ENCODE data around the gene NRXN2.

The NRXN2 gene

GRCh38 chr11:64694821-64695365, 28.1 kb downstream of the NRXN2 start:
- Histone ChIP-seq H3K27ac (ENCODE audit: low read length) (no peak overlapping the region), H3K9ac (ENCODE audit: low read length in 2 of 2) (no peak overlapping the region), H3K4me1 (ENCODE audit: control insufficient read depth, insufficient read depth, low read length) (no peaks in the 10 kb centered on the region), H3K27me3 (ENCODE audit: control insufficient read depth in 1 of 2, insufficient read depth in 2 of 2, low read length in 2 of 2) (peaks cover 16 to 17% of the 10 kb centered on the region in 2 donors), H3K9me3 (ENCODE audit: control insufficient read depth in 2 of 2, low read length in 2 of 2) (no peaks in the 10 kb centered on the region), H3K36me3 (ENCODE audit: control insufficient read depth in 2 of 2, insufficient read depth in 2 of 2, low read length in 2 of 2) (no peaks in the 10 kb centered on the region), H3K4me3 (ENCODE audit: low read length in 2 of 2) (no peak overlapping the region)

GRCh38 chr11:64694026-64694755, 28.8 kb downstream of the NRXN2 start:
- Histone ChIP-seq H3K9ac (ENCODE audit: low read length in 2 of 2) (no peak overlapping the region), H3K9me3 (ENCODE audit: control insufficient read depth in 2 of 2, low read length in 2 of 2) (no peaks in the 10 kb centered on the region), H3K36me3 (ENCODE audit: control insufficient read depth in 2 of 2, insufficient read depth in 2 of 2, low read length in 2 of 2) (no peaks in the 10 kb centered on the region), H3K27ac (ENCODE audit: low read length) (no peak overlapping the region), H3K27me3 (ENCODE audit: control insufficient read depth in 1 of 2, insufficient read depth in 2 of 2, low read length in 2 of 2) (peaks cover 16 to 17% of the 10 kb centered on the region in 2 donors), H3K4me3 (ENCODE audit: low read length in 2 of 2) (no peak overlapping the region), H3K4me1 (ENCODE audit: control insufficient read depth, insufficient read depth, low read length) (no peaks in the 10 kb centered on the region)

- Histone ChIP-seq H3K36me3 (ENCODE audit: control insufficient read depth in 2 of 2, insufficient read depth in 2 of 2, low read length in 2 of 2) (no peaks in the 10 kb centered on the region), H3K9me3 (ENCODE audit: control insufficient read depth in 2 of 2, low read length in 2 of 2) (no peaks in the 10 kb centered on the region), H3K9ac (ENCODE audit: low read length in 2 of 2) (no peak overlapping the region), H3K27me3 (ENCODE audit: control insufficient read depth in 1 of 2, insufficient read depth in 2 of 2, low read length in 2 of 2) (peaks cover 16 to 17% of the 10 kb centered on the region in 2 donors), H3K27ac (ENCODE audit: low read length) (no peak overlapping the region), H3K4me1 (ENCODE audit: control insufficient read depth, insufficient read depth, low read length) (peaks cover 10% of the 10 kb centered on the region), H3K4me3 (ENCODE audit: low read length in 2 of 2) (no peak overlapping the region)
Measured at GRCh38 chr11:64692764-64693331, 30.1 kb downstream of the NRXN2 start.

- no peak overlapping the region for H3K9ac ChIP-seq (ENCODE audit: low read length in 2 of 2)
- no peaks in the 10 kb centered on the region for H3K9me3 ChIP-seq (ENCODE audit: control insufficient read depth in 2 of 2, low read length in 2 of 2)
- H3K27ac ChIP-seq (ENCODE audit: low read length), result no peak overlapping the region
- peaks cover 16 to 17% of the 10 kb centered on the region in 2 donors for H3K27me3 ChIP-seq (ENCODE audit: control insufficient read depth in 1 of 2, insufficient read depth in 2 of 2, low read length in 2 of 2)
- no peak overlapping the region for H3K4me3 ChIP-seq (ENCODE audit: low read length in 2 of 2)
- no peaks in the 10 kb centered on the region for H3K36me3 ChIP-seq (ENCODE audit: control insufficient read depth in 2 of 2, insufficient read depth in 2 of 2, low read length in 2 of 2)
- H3K4me1 ChIP-seq (ENCODE audit: control insufficient read depth, insufficient read depth, low read length), result peaks cover 20% of the 10 kb centered on the region
Measured at GRCh38 chr11:64691543-64691942, 31.5 kb downstream of the NRXN2 start.

GRCh38 chr11:64690235-64690634, 32.8 kb downstream of the NRXN2 start:
- no peak overlapping the region for H3K4me3 ChIP-seq (ENCODE audit: low read length in 2 of 2)
- no peaks in the 10 kb centered on the region for H3K36me3 ChIP-seq (ENCODE audit: control insufficient read depth in 2 of 2, insufficient read depth in 2 of 2, low read length in 2 of 2)
- H3K27ac ChIP-seq (ENCODE audit: low read length), result no peak overlapping the region
- peaks cover 12 to 17% of the 10 kb centered on the region in 2 donors for H3K27me3 ChIP-seq (ENCODE audit: control insufficient read depth in 1 of 2, insufficient read depth in 2 of 2, low read length in 2 of 2)
- H3K9ac ChIP-seq (ENCODE audit: low read length in 2 of 2), result no peak overlapping the region
- no peaks in the 10 kb centered on the region for H3K9me3 ChIP-seq (ENCODE audit: control insufficient read depth in 2 of 2, low read length in 2 of 2)
- peaks cover 20% of the 10 kb centered on the region for H3K4me1 ChIP-seq (ENCODE audit: control insufficient read depth, insufficient read depth, low read length)

- H3K9me3 ChIP-seq (ENCODE audit: control insufficient read depth in 2 of 2, low read length in 2 of 2), result no peaks in the 10 kb centered on the region
- H3K27ac ChIP-seq (ENCODE audit: low read length), result peak overlapping the region; percentile 24
- peaks cover 3 to 6% of the 10 kb centered on the region in 2 donors for H3K27me3 ChIP-seq (ENCODE audit: control insufficient read depth in 1 of 2, insufficient read depth in 2 of 2, low read length in 2 of 2)
- peaks cover 20% of the 10 kb centered on the region for H3K4me1 ChIP-seq (ENCODE audit: control insufficient read depth, insufficient read depth, low read length)
- H3K4me3 ChIP-seq (ENCODE audit: low read length in 2 of 2), result peak overlapping the region; percentile 69 to 78
- H3K9ac ChIP-seq (ENCODE audit: low read length in 2 of 2), result peak overlapping the region in 1 of 2 donors; percentile 19
- H3K36me3 ChIP-seq (ENCODE audit: control insufficient read depth in 2 of 2, insufficient read depth in 2 of 2, low read length in 2 of 2), result no peaks in the 10 kb centered on the region
Measured at GRCh38 chr11:64688534-64688982, 34.4 kb downstream of the NRXN2 start.

GRCh38 chr11:64687643-64688533, 35.1 kb downstream of the NRXN2 start:
- peak overlapping the region; percentile 69 to 78 for H3K4me3 ChIP-seq (ENCODE audit: low read length in 2 of 2)
- H3K9ac ChIP-seq (ENCODE audit: low read length in 2 of 2), result peak overlapping the region in 1 of 2 donors; percentile 19
- H3K36me3 ChIP-seq (ENCODE audit: control insufficient read depth in 2 of 2, insufficient read depth in 2 of 2, low read length in 2 of 2), result no peaks in the 10 kb centered on the region
- no peaks in the 10 kb centered on the region for H3K9me3 ChIP-seq (ENCODE audit: control insufficient read depth in 2 of 2, low read length in 2 of 2)
- H3K27me3 ChIP-seq (ENCODE audit: control insufficient read depth in 1 of 2, insufficient read depth in 2 of 2, low read length in 2 of 2), result peaks cover 0 to 2% of the 10 kb centered on the region in 2 donors
- peaks cover 20% of the 10 kb centered on the region for H3K4me1 ChIP-seq (ENCODE audit: control insufficient read depth, insufficient read depth, low read length)
- peak overlapping the region; percentile 24 for H3K27ac ChIP-seq (ENCODE audit: low read length)

GRCh38 chr11:64687204-64687603, 35.8 kb downstream of the NRXN2 start:
- no peaks in the 10 kb centered on the region for H3K9me3 ChIP-seq (ENCODE audit: control insufficient read depth in 2 of 2, low read length in 2 of 2)
- H3K27me3 ChIP-seq (ENCODE audit: control insufficient read depth in 1 of 2, insufficient read depth in 2 of 2, low read length in 2 of 2), result no peaks in the 10 kb centered on the region
- peak overlapping the region; percentile 11 for H3K27ac ChIP-seq (ENCODE audit: low read length)
- H3K4me3 ChIP-seq (ENCODE audit: low read length in 2 of 2), result no peak overlapping the region
- H3K9ac ChIP-seq (ENCODE audit: low read length in 2 of 2), result peak overlapping the region in 1 of 2 donors; percentile 21
- H3K36me3 ChIP-seq (ENCODE audit: control insufficient read depth in 2 of 2, insufficient read depth in 2 of 2, low read length in 2 of 2), result no peaks in the 10 kb centered on the region
- peaks cover 20% of the 10 kb centered on the region for H3K4me1 ChIP-seq (ENCODE audit: control insufficient read depth, insufficient read depth, low read length)

GRCh38 chr11:64686466-64687170, 36.4 kb downstream of the NRXN2 start:
- Histone ChIP-seq H3K4me3 (ENCODE audit: low read length in 2 of 2) (no peak overlapping the region), H3K36me3 (ENCODE audit: control insufficient read depth in 2 of 2, insufficient read depth in 2 of 2, low read length in 2 of 2) (no peaks in the 10 kb centered on the region)

GRCh38 chr11:64685536-64685935, 37.5 kb downstream of the NRXN2 start:
- Histone ChIP-seq H3K9ac (ENCODE audit: low read length in 2 of 2) (no peak overlapping the region), H3K36me3 (ENCODE audit: control insufficient read depth in 2 of 2, insufficient read depth in 2 of 2, low read length in 2 of 2) (no peaks in the 10 kb centered on the region), H3K4me1 (ENCODE audit: control insufficient read depth, insufficient read depth, low read length) (peaks cover 20% of the 10 kb centered on the region), H3K4me3 (ENCODE audit: low read length in 2 of 2) (no peak overlapping the region), H3K27me3 (ENCODE audit: control insufficient read depth in 1 of 2, insufficient read depth in 2 of 2, low read length in 2 of 2) (no peaks in the 10 kb centered on the region), H3K9me3 (ENCODE audit: control insufficient read depth in 2 of 2, low read length in 2 of 2) (no peaks in the 10 kb centered on the region), H3K27ac (ENCODE audit: low read length) (no peak overlapping the region)

More at GRCh38 chr11:64686466-64687170, 36.4 kb downstream of the NRXN2 start:
- no peak overlapping the region for H3K9ac ChIP-seq (ENCODE audit: low read length in 2 of 2)
- H3K4me1 ChIP-seq (ENCODE audit: control insufficient read depth, insufficient read depth, low read length), result peaks cover 20% of the 10 kb centered on the region
- H3K9me3 ChIP-seq (ENCODE audit: control insufficient read depth in 2 of 2, low read length in 2 of 2), result no peaks in the 10 kb centered on the region
- H3K27ac ChIP-seq (ENCODE audit: low read length), result peak overlapping the region; percentile 11
- H3K27me3 ChIP-seq (ENCODE audit: control insufficient read depth in 1 of 2, insufficient read depth in 2 of 2, low read length in 2 of 2), result no peaks in the 10 kb centered on the region

Data from stomach smooth muscle (tissue), 2 donors.